GM12875 (cell line): ENCODE data around the gene MINDY2.
"Not testable (repeated sequence)": the region's sequence is repeated elsewhere in the genome, so short reads cannot be mapped to it uniquely, and the experiment has no call there.

Experiments
- H3K4me3 ChIP-seq: one replicate; pipeline ENCODE4 v1.5.1; 2011; ENCODE audit warnings: low read depth, low read length, control low read depth
- TF ChIP-seq, protein P1 (sequence below): IDR thresholded peaks from 2 replicates; pipeline ENCODE4 v1.5.1; 2011; ENCODE audit warnings: low read depth, mild to moderate bottlenecking, control low read depth, inconsistent platforms, low read length, moderate library complexity, borderline replicate concordance; ENCODE audit not compliant: insufficient read depth

Gene MINDY2

DNA sequence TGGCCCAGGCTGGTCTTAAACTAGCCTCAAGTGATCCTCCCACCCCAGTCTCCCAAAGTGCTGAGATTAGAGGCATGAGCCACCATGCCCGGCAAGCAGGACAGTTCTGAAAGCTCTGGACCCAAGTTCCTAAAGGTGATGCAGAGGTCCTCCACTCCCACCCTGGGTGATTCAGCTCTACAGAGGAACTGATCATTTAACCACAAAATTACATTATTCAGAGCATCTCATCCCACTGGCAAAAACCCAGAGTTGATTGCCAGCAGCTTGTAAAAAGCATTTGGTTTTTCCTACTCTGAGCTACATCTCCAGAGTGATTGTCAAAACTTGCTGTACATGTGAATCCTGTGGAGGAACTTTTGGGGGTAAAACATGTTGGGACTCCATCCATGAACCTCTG lies 102.2 kb downstream of the MINDY2 start:
- H3K4me3 ChIP-seq, result no peak overlapping the region
- TF ChIP-seq, protein P1, sequence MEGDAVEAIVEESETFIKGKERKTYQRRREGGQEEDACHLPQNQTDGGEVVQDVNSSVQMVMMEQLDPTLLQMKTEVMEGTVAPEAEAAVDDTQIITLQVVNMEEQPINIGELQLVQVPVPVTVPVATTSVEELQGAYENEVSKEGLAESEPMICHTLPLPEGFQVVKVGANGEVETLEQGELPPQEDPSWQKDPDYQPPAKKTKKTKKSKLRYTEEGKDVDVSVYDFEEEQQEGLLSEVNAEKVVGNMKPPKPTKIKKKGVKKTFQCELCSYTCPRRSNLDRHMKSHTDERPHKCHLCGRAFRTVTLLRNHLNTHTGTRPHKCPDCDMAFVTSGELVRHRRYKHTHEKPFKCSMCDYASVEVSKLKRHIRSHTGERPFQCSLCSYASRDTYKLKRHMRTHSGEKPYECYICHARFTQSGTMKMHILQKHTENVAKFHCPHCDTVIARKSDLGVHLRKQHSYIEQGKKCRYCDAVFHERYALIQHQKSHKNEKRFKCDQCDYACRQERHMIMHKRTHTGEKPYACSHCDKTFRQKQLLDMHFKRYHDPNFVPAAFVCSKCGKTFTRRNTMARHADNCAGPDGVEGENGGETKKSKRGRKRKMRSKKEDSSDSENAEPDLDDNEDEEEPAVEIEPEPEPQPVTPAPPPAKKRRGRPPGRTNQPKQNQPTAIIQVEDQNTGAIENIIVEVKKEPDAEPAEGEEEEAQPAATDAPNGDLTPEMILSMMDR, result no peak

DNA sequence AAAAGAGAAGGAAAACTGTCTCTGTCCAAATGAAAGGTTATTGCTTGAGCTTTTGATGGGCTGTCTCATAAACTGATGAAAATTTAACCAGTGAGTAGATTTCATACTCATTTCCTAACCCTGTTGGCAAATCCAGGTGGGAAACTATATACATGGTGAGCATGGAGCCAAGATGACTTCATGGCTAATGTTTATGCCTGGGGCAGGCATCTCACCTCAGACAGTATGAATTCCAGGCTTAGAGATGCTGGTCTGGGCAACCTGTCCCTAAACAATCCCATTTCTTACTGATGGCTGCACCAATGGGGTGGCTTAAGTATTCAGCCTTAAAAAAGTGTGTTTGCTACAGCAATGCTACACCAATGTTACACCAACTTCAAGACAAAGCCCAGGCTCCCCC lies 104.2 kb downstream of the MINDY2 start:
- TF ChIP-seq, protein P1, result no peak
- no peak overlapping the region for H3K4me3 ChIP-seq

DNA sequence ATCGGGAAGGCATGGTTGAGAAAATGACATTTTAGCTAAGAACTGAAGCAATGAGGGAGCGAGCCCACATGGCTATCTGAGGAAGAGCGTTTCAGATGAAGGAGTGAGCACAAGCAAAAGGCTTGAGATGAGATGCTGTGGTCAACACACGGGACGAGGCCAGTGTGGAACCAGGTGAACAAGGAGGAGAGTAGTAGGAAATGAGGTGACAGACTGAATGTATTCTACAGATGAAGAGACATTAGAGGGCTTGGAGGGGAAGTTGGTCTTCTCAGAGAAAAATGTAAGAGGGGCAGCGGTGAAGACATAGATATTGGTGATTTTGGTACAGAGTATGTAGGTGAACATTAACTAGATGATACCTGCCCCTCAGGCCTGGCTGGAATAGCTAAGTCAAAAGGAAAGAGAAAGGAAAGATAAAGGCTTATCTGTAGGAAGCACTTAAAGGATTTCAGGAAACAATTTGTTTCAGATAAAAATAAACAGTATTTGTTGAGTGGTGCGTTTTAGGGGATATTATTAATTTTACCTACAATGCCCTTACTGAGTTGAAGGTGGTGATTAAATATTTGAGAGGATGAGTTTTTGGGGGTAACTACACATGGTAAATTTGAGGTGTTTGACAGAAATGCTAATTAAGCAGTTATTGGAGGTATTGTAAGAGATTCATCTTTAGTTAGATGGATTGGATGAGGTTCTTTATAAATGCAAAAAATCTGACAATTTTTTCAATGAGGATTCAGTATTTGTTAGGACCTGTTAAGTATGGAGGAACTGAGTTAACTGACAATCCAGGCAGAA lies 105.4 kb downstream of the MINDY2 start:
- TF ChIP-seq, protein P1, result no peak
- no peak overlapping the region for H3K4me3 ChIP-seq

DNA sequence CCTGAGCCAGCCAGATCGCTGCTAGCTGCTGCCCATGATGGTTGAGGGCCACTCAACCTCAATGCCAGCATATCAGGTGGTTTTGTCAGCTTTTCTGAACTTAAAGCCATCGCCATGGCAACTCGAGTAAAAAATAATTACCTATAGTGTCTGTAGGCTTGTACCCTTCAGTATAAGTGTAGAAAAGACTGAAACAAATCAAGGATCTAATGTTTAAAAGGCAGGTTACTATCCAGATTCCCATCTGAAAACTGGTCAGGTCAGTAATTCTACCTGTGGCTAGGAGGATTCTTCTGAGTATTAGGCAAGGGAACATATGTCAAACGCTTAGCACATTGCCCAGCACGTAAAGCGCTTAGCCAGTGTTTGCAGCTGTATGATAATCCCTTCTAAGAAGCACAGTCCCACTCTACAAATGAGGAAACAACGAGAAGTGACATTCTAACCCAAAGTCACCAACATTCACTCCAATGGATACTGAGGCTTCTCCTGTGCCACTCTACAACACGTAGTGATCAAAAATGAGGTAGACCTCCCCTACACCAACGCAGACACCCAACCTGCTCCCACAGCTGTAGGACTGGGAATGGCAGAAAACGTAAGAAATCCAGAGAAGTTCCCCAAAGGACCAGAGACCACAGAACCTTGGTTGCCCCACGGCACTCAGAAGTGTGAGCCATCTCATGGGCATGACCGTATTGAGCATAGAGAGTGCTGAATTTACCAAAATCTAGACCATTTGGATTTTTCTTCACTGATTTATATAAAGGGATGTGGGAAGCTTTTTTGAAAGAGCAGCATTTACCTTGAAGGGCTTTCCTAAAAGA lies 107.1 kb downstream of the MINDY2 start:
- TF ChIP-seq, protein P1, result no peak
- H3K4me3 ChIP-seq, result no peak overlapping the region

DNA sequence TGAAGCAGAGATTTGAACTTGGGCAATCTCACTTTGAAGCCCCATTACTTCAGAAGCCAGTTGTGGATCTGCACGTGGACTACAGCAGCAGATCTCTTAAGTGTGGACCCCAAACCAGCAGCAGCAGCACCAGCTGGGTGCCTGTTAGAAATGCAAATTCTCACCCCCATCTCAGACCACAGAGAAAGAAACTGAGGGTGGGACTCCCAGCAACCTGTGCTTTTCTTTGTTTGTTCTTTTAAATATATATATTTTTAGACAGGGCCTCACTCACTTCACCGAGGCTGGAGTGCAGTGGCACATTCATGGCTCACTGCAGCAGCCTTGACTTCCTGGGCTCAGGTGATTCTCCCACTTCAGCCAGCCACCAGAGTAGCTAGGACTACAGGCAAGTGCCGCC lies 109.2 kb downstream of the MINDY2 start:
- no peak overlapping the region for H3K4me3 ChIP-seq
- TF ChIP-seq, protein P1, result no peak

DNA sequence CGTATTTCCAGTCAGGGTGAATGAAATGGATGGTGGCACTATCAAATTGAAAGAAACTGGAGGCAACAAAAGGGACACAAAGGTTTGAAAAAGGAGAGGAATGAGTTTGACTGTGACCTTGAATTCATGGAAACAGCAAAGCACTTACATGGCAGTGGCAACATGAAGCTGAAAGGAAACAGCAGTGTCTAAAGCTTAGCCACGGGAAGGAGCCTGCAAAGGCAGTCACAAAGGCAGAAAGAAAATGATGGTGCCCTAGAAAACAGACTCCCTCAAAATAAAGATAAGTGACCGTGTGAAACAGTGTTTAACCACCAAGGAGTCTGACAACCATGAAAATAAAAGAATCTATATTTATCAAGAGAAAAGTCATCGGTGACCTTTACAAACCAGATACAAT lies 111.1 kb downstream of the MINDY2 start:
- no peak overlapping the region for H3K4me3 ChIP-seq
- TF ChIP-seq, protein P1, result no peak

DNA sequence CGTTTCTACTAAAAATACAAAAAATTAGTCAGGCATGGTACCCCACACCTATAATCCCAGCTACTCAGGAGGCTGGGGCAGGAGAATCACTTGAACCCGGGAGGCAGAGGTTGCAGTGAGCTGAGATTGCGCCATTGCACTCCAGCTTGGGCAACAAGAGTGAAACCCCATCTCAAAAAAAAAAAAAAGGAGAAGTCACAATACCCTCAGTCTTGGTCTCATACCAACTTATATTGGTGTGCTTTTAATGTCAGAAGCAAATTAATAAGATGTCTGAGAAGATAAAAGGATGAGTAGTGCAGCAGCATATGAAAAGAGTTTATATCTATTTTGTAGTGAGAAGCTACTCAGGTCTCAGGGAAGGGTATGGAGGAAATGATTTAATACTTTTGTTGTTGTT lies 112.8 kb downstream of the MINDY2 start:
- H3K4me3 ChIP-seq, result not testable (repeated sequence)
